Epithelial cell of prostate (primary cell): Measurements from ENCODE around the gene PDE11A.
"Not testable (repeated sequence)": the region's sequence is repeated elsewhere in the genome, so short reads cannot be mapped to it uniquely, and the experiment has no call there.

Source experiments
- DNase-seq: peaks from one replicate; pipeline ENCODE4 v3.0.0-alpha.2; 2011; ENCODE audit warnings: low read depth, low spot score
- H3K27ac ChIP-seq: fragments of 450-650 bp; 2 replicates; pipeline ENCODE4 v1.5.1; 2017; ENCODE audit warnings: mild to moderate bottlenecking

PDE11A gene

DNA sequence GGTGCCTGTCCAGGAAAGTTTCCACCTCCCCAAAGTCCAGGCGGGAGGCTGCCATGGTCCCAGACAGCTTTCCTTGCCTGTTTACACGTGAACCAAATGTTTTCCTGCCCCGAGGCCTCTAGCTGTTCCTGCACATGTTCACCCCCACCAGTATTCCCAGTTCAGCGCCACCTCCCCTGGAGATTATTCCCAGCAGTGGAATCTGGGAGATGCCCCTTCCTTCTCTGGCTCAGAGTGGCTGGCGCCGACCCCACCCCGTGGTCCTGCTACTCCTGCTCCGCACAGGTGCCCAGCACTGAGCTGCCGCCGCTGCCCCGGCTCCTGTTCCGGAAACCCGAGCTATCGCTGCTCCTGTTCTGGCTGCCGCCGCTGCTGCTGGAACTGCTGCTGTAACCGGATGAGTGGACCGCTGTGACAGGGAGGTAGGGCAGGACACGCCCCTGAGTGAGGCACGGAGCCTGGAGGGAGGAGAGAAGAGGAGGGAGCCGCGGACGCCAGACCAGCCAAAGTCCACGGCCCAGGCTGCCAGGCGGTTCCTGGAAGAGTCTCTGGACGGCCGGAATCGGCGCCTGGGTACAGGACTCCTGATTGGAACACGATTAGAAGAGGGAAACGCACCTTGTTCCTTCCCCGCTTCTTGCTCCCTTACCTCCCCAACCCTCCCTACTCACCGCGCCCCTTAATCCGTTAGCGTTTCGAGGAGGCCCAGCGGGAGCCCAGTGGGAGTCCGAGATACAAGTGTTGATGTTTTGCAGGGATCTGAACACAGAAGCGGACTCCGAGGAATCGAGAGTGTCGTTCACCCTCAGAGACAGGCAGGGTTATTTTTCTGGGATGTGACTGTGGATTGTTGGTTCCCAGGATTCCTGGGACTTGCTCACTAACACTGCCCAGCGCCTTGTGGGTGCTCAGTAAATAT, at the start of gene PDE11A:
Gene PDE11A, minus strand, starts transcription at position 395 of the 919 bp plus-strand sequence. Its CDS starts 340 bp downstream, at position 55.
- peak; percentile 41 for DNase-seq
- no peak within 1 kb of the TSS for H3K27ac ChIP-seq

DNA sequence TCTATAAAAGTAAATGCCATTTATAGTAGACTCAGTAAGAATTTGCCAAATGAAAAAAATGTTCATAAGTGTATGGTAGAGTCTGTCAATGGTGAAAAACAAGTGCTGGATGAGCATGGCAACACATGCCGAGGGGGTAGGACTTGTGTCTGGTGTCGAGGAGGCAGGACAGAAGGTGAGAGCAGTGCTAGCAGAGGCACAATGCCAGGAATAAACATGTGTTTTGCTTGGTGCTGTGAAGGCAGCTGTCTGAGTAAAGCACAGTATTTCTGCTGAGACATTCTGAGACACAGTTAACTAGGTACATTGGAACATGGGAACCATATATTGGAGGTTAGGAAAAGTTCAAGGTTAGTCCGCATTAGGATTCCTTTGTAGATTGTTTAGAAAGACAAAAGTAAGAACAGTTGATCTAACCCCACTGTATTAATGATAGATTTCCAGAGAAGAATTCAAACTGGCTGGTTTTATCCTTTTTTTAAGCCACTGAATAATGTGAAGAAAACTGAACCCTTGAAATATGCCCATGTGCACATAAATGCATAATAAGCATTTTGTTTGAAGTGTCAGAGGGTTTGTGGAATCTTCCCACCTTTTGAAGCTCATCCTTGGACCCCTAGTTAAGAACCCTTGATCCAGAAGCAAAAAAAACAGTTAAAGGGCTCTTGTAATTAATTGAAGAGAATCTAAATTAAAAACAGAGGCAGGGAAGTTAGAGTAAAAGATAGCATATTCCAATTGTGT, 46.8 kb upstream of the PDE11A start:
- no peak for DNase-seq
- H3K27ac ChIP-seq: no peak overlapping the region

DNA sequence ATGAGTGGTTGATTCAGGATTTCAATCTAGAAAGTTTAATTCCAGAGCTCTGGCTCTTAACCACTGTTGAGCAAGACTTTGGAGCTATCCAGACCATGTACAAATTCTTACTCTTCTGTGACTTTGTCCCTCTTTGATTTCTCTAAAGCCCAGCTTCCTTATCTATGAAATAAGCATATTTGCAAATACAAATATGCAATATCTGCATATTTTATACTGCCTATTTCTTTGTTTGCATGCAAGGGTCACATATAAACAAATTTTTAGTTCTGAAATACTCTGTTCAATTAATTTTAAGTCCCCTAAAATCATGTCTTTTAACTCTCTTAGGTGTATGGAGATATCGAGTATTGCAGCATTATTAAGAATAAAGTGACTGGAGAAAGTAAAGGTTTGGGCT, 45.1 kb upstream of the PDE11A start:
- DNase-seq: no peak
- H3K27ac ChIP-seq: no peak overlapping the region

DNA sequence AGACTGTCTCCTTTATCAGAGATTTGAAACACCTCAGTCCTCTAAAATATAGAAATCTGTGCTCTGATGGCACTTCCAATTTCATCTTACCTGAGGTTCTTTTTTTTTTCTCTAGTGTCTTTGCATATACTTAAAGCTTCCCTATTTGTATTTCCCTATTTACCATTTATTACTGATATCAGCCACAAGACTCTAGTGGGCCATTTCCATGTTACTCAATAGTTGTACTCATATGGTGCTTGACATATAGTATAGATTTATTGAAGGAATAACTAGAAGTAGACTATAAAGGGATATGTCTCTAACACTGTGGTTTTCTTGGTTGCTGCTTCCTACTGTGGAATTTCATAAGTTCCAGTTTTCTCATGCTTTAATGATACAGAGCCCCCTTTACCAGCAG, 42.7 kb upstream of the PDE11A start:
- no peak for DNase-seq
- H3K27ac ChIP-seq: no peak overlapping the region

DNA sequence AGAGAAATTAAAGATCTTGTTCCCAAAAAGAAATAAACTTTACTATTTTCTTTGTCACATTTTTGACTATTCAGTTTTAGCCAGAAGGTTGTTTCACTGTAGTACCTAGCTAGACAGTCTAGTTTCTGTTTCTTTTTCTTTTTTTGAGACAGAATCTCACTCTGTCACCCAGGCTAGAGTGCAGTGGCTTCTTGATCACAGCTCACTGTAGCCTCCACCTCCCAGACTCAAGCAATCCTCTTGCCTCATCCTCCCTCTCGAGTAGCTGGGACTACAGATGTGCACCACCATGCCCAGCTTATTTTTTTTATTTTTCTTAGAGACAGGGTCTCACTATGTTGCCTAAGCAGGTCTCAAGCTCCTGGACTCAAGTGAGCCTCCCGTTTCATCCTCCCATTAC, 41.9 kb upstream of the PDE11A start:
- no peak for DNase-seq
- no peak overlapping the region for H3K27ac ChIP-seq

DNA sequence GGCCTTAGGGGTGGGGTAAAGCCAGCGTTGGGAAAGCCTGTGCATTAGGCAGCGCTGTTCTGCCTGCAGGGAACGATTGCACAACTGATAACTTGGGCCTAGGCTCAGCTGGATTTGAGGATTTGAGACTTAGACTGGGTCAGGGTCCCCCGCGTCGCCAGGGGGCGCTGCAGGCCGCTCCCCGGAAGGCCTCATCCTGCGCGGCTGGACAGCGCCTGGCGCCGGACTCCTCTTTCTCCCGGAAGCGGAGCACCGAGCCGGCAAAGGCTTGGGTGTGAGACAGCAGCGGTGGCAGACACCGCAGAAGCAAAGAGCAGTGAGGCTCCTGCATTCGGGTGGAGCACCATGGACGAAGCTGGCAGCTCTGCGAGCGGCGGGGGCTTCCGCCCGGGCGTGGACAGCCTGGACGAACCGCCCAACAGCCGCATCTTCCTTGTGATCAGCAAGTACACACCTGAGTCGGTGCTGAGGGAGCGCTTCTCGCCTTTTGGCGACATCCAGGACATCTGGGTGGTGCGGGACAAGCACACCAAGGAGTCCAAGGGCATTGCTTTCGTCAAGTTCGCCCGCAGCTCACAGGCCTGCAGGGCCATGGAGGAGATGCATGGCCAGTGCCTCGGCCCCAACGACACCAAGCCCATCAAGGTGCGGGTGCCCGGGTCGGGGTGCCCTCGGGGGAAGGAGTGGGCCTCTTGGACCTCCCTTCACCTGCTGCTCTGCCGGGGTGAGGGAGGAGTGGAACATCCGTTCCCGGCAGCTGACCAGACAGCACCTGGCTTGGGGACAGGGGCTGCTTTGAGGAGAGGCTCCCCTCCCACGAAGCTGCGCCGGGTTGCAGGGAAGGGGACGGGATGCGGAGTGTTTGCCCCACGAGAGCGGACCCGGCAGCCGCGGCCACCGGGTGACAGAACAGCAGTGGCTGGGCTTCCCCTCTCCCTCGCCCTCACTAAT, 39.9 kb upstream of the PDE11A start, which contains the start of gene RBM45:
Gene RBM45, plus strand, starts transcription at position 236 of the 951 bp plus-strand sequence. Its CDS starts 110 bp downstream, at position 346.
- peak within 1 kb of the TSS; percentile 55 for H3K27ac ChIP-seq
- peak; percentile 65 for DNase-seq

DNA sequence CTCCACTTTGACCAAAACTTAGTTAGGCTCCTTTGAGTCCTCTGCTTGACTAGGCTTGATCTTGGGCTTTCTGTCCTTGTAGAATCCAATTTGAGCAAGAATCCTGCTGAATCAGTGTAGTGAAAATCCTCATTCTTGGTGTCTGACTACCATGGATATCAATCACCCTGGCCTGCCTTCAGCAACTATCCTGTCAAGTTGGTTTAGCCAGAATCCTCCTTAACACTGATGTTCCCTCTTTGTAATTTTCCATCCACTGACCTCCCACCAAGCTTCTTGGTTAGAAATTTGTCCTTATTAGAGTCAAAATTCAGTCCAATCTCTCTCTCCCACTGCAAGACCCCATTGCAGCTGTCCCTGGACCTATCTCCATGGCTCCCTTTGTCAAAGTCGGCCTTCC, 39.2 kb upstream of the PDE11A start:
- H3K27ac ChIP-seq: no peak overlapping the region
- no peak for DNase-seq

DNA sequence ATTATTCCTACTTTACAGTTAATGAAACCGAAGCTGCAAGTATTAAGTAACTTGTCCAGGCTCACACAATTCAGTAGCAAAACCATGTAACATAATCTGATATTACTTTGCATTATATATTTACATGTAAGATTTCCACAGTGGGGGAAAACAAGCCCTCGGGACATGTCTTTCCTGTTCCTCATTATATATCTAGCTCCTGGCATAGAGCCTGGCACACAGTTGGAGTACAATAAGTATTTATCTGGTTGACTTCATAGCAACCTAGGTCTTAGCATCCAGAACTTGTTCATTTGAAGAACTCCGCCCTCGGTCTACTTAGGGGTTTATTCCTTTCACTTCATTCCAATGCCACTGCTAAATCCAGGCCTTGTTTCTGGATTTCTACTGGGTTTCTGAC, 38.1 kb upstream of the PDE11A start:
- no peak overlapping the region for H3K27ac ChIP-seq

DNA sequence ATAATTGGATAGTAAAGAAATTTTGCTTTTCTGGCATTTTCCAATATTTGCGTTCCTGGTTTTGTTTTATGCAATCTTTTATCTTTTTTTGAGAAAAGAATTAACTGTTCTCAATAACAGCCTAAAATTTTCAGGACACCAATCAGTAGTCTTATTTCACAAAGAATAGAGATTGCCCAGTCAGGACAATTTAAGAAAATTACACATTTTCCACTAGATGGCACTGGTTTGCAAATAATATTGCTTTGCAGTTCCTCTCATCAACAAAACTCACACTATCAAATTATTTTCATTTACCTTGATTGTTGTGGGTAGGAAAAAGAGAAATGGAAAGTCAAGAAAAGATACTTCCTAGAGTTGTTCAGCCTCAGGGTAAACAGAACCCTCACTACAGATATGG, 37.2 kb upstream of the PDE11A start:
- no peak for DNase-seq
- no peak overlapping the region for H3K27ac ChIP-seq

More for the DNA sequence above, 38.1 kb upstream of the PDE11A start:
- DNase-seq: no peak

DNA sequence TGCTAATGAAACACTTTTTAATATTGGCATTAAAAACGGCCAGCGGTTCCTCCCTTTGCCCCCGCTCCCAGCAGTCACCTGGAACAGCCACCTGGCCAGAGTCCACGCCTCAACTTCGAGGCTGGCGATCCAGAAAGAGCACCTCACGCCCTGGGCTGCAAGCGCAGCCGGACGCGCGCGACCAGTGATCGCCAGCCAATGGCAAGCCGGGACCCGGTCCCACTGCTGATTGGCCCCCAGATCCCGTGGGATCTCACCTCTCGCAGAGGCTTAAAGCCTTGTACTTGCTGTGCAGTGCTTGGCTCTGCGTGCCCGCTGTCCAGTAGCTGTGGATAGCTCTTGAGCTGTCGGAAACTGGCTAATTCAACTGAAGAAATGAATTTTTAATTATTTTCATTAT, 35.6 kb upstream of the PDE11A start:
- no peak for DNase-seq
- H3K27ac ChIP-seq: no peak overlapping the region

DNA sequence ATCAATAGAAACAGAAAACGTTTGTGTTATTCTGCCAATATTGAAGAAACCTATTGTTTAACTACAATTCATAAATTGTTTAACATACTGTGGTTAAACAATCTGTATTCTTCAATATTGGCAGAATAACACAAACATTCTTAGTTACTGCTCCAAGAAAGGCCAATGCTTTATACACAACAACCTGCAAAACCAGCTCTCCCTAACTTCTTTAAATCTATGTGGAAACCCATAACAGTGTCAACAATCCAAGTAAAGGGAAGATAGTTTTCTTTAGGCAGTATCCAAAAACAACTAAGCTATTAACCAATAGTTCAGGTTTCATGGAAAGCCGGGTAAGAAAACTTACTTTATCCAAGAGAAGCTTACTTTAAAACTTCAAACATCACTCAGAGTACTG, 33.5 kb upstream of the PDE11A start:
- no peak for DNase-seq
- H3K27ac ChIP-seq: no peak overlapping the region

DNA sequence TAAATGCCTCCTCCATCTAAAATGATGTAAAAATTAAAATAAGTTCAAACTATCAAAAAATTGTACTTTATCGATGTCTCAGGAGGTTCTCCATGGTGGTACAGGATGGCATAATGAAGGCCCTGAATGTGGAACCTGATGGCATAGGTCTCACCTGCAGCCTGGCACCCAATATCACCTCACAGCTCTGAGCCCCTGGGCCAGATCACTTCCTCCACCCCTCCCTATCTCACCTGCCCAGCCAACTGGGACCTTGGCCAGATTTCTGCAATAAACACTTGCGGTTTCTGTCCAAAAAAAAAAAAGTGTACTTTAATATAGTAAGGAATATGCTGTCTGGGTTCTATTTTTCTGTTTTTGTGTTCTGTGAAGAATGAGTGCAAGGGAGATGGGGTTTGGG, 33.0 kb upstream of the PDE11A start:
- H3K27ac ChIP-seq: no peak overlapping the region
- no peak for DNase-seq

DNA sequence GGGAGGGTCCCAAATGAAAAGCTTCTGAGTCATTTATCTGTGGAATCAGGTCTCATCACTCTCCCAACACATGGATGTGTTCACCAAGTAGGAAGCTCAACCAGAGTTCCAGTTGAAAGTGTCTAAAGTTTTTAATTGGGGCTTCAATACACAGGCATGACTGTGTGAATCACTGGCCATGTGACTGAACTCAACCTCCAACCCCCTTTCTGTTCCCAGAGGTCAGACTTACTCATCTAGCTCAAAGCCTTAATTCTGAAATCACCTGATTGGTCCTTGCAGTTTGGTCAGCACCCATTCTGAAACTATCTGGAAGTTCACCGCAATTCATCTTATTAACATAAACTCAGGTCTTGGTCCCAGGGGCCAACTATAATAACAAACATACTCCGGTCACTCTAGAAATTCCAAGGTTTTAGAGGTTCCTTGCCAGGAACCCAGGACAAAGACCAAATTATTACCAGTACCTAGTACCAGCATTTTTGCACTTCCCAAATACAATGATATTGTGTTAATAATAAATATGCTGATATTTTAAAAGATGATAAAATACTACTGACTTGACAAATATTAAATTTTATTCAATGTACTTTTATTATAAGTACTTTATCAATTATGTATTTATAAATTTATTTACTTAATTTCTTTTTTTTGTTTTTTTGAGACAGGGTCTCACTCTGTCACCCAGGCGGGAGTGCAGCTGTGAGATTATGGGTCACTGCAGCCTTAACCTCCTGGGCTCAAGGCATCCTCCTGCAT, 28.9 kb upstream of the PDE11A start:
- H3K27ac ChIP-seq: no peak overlapping the region
- DNase-seq: no peak

DNA sequence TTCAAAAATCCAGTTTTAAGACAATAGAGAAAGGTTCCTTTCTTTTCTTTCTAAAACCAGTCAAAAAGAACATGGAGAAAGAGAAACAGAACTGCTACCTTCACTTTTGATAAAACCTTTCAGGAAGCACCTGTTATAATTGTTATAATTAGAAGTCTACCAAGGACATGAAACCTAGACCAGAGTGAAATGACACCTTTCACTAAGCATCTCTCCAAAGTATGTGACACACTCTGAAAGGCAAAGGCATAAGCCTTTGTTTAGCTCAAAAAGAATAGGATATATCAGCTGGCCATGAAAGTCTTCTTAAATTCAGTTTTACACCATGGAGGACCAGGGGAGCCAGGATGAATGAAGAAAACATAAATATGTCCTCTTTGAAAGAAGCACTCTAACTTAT, 20.9 kb upstream of the PDE11A start:
- no peak overlapping the region for H3K27ac ChIP-seq
- no peak for DNase-seq

DNA sequence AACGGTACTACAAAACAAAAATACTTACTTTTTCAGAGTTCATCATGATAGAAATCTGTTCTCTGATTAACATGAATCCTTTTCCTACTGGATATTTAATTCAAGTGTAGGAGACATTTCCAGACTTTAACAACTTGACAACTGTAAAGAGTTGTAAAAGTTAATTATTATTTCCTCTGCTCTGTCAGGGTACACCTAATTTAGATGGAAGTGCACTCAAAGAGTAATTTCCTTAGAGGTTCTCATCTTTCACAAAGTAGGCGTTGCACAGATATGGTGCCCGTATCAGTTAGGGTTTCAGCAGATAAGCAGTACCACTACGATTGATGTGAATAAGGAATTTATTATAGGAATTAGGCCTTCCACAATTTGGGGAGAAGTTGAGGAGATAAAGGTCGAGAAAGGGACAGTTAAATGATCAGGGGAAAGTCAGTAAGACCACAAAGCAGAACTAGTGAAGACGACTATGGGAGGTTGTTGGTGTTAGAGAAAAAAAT, 16.2 kb upstream of the PDE11A start:
- H3K27ac ChIP-seq: no peak overlapping the region
- no peak for DNase-seq

DNA sequence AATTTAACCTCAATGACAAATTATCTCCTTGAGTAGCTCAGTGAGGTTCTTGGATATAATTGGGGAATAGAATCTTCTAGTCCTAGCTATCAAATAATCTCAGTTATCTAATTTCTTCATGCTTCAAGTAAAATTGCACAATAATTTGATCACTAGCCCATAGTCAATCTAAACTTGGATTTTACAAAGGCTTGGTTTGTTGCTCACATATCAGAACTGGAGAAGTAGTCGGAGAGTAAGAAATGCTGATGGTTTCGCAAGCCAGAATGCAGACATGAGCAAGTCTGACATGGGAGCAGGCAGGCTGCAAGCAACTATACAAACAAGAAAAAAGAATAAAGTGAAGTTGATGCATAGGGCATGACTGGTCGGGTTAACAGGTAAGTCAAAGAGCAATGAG, 11.7 kb upstream of the PDE11A start:
- no peak for DNase-seq
- no peak overlapping the region for H3K27ac ChIP-seq

DNA sequence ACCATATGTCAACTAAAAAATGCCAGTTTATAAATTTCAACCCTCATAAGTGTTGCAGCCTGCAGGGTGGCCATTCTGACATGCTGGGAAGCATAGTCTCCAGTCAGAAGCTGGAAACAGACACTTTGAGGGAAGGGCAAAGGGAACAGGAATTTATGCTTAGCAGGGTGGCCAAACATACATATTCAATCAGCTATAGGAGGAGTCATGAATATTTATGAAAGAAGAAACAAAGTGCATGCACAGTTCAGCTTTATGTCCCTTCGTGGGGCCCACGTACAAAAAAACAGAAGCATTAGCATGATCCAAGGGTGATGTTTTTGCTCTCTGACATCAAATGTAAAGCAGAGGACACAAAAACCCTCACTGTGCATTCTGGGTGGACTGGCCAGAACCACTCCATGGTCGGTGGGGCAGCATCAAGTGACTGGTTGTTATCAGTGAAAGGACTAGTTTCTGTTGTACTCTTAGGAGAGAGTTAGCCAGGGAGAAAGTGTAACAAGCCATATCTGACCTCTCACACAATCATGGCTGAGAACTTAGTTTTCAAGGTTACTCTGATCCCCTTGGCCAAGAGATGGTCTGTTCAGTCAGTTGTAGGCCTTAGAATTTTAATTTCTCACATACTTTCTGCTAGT, 9.9 kb upstream of the PDE11A start:
- no peak overlapping the region for H3K27ac ChIP-seq
- no peak for DNase-seq

DNA sequence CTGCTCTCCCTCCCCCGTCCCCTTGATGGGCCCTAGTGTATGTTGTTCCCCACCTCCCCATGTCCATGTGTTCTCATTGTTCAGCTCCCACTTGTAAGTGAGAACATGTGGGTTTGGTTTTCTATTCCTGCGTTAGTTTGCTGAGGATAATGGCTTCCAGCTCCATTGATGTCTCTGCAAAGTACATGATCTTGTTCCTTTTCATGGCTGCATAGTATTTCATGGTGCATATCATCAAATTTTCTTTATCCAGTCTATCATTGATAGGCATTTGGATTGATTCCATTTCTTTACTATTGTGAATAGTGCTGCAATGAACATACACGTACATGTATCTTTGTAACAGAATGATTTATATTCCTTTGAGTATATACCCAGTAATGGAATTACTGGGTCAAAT, 6.7 kb upstream of the PDE11A start:
- not testable (repeated sequence) for H3K27ac ChIP-seq, DNase-seq

DNA sequence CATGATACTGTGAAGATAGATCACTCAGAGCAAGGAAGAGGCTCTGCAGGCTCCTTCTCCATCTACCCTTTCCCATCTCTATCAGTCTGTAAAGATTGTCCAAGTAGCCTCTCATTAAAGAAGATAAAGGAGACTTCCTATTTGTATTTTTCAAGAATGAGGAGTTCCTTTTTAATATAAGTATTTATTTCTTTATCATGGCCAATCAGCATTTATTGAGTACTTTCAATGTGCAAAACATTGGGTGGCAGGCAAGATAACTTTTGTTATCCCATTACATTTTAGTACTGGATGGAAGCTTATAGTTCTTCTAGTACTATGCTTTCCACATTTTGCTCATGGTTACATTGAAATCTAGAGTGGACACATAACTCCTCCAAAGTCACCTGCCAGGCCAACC, 3.6 kb upstream of the PDE11A start:
- no peak overlapping the region for H3K27ac ChIP-seq
- DNase-seq: no peak
